Activated CD4-positive, CD25-positive, alpha-beta regulatory T cell treated with anti-CD3 and anti-CD28 coated beads, Interleukin-2, amount 50 U/mL, for 24 hours (primary cell): ENCODE data around the gene DCTN3.

Experiments used
- ATAC-seq, 2 donors: fragments of 150-1000 bp; cut with Tn5 transposase; one replicate each; pipeline ENCODE4 v1.10.0; 2021; ENCODE audit warnings: mild to moderate bottlenecking in 1 of 2, moderate library complexity in 1 of 2

The DCTN3 gene

DNA sequence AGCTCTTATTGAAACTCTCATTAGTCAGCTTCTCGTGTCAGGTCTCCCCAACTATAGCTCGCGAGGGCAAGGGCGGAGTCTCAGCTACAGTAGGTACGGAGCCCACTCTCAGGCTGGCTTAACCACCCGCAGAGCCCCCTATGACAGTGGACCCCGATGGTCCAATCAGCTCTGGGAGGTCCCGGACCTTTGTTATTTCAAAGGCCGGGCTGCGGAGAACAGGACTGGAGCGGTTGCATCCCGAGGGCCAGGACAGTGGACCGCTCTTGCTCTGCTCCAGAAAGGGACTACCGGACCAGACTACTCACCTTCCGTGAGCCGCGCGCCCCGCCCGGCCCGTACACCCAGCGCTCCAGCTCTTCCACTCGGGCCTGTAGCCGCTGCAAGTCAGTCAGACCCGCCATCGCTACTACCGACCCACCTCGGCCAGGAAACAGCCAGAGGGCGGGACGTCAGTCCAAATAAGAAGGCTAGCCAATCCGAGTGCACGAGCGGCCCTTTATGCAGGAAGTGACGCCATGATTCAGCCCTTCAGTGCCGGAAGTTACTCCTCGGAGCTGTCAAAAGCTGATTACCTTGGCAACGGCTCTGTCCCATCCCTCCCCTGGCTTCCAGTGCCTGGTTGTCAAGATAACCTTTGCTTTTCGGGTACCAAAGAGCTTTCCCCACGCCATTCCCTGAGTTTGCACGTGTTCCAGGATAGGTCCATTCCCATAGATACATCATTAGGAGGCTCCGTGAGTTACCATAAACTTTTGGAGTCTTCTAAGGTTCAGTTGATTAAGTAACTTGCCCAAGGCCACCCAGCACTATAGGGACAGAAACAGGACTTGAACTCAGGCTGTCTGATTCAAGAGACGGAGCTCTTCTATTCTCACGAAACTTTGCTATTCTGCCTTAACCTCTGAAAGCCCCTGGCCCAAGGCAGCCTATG is at the start of gene DCTN3:
DCTN3 (minus strand) TSS at position 435 of the 934 bp plus-strand sequence; CDS start at position 404, 31 bp downstream.
- ATAC-seq: peak; percentile 99

DNA sequence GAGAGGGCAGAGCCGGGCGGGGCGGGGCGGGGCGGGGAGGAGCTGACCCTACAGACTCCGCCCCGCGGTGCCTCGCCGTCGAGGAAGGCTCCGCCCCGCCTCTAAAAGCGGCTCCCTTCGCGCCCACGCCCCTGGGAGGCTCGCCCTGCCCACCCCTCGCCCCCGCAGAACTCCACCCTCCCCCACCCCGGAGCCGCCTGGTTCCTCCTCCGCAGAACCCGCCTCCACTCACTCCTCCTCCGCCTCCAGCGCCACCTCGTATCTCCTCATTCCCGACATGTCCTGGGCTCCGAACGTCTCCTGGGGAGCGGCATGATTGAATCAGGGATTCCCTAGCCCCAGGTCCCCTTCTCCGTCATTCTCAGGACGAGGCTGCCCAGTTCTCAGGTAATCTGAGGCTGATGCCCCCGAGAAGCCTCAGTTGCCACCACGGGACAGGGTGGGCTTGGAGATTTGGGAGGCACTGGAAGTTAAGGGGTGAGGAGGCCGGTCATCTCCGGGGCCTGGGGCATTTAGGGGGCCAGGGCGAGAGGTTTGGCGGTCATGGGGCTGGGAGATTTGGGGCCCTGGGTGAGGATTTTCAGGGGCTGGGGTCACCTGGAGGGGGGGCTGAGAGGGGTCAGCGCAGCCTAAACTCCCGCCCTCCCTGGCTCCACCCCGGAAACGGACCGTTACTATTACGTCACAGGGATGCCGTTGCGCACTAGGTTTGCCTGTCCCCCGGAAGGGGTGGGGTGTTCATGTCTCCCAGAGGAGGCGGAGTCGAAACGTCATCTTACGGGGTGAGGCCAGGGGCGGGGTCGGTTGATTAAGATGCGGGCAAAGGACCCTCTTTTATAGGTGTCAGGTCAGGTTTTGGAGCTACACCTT is 45.3 kb upstream of the DCTN3 start:
- ATAC-seq: peak; percentile 69 to 72

DNA sequence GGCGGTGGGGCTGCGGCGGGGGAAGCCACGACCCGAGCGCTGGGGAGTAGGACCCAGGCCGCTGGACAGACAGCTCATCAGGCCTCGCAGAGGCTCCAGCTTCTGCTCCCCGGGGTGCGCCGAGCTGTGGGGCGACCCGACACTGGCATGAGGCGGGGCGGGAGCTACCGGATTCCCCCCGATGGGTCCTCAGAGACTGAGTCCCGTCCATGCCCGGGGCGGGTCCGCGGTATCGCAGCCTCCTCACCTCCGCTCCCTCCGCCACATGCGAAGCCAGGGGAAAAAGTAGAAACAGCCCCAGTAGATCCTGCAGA is 44.7 kb upstream of the DCTN3 start:
- ATAC-seq: peak; percentile 6 to 18

DNA sequence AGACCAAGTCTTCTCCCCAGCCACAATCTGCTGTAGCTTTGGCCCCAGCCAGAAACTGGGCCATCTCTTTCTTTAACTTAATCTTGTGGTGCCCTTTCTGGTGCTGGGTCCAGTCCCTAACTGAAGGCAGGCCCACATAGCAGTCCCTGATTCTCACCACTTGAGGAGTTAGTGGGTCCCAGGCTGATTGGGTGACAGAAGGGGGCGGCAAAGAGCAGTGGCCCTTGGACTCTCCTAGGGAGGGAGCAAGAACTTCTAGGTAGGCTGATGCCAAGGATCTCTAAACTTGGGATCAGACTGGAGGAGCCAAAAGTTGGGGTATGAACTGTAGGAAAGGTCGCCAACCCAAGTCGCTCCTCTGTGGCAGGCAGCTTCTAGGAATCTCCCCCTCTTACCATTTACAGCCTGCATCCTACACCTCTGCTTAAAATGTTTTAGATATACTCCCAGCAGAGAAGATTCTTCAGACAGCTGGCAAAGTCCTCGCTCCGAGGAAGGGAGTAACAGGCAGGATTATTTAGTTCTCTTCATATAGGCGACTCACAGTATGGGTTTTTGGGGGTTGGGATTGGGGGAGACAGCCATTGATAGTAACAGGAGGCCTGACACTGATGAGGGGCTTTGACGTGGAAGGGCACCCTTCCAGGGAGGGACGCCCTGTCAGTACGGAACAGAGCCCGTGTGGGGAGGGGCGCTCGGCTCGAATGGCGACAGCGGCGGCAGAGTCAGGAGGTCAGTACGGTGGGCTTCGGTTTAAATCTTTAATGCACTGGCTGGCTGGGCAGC is 44.2 kb upstream of the DCTN3 start:
- peak; percentile 62 to 67 for ATAC-seq

DNA sequence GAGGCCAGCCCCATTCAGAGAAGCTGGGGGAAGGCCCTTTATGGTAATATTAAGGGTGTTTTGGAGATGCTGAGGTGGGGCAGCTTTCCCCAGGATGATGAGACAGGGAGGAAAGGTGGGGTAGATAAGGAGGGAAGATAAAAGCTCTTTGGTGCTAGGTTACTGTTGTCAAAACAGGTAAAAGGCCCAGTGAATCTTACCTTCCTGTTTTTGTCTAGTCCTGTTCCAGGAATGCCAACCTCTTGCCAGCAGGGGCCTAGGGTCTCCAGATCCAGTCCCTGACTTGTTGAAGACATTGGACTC is 43.0 kb upstream of the DCTN3 start:
- ATAC-seq: no peak

DNA sequence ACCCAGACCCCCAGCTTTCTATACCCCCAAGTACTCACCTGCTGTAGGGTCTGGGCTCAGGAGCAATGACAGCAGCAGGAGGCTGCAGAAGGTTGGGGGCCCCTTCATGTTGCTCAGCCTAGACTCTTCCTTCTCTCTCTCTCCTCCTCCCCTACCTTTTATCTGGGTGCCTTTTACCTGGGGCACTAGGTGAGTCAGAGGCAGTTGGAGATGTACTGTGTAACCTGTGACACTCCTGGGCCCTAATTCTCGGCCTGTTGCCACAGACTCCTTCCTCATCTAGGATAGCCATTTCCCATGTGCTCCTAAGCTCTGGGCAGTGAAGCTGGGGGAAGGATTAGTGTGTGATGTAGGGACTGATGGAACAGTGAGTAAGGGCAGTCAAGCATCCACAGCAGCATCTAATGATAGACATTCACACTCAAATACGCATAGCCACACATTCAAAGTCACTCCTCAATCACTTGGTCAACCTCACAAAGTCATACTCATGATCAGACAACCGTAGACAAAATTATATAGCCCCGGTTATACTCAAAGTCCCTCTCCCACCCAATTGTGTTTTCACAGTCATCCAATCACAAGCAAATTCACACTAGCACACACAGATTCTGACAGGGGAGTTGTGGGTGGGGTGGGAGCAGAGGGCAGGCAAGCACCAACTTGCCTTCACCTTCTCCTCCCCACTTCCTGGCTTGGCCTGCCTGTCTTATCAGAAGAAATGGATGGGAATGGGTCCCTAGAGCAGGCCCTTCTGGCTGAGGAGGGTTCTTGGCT is 42.4 kb upstream of the DCTN3 start, which contains the start of gene CCL27:
CCL27 (minus strand) TSS at position 132 of the 777 bp plus-strand sequence; CDS start at position 108, 24 bp downstream.
- no peak for ATAC-seq

DNA sequence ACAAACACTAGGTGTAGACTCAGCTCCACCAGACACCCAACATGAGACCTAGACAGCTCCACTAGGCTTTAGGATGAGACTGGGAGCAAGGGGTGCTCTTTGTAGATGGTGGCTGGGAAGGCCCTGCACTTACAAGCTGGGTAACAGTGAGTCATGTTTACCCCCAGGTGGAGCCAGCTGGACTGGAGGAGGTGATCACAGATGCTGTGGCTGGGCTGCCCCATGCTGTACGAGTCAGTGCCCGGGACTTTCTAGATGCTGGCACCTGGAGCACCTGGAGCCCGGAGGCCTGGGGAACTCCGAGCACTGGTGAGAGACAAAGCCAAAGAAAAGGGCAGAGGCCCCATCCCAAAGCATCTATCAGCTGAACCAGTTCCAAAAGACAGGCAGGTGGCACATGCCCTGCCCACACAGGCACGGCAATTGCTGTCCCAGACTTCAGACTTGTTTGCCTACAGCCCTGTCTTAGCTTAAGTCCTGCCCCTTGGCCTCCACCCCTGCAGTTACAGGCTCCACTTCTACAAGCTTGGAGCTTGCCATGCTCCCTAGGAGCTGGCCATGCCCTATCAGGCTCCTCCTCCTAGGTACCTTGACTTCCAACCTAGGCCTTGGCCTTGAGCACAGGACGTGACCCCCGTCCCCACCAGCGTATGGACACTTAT is 39.4 kb upstream of the DCTN3 start:
- no peak for ATAC-seq

DNA sequence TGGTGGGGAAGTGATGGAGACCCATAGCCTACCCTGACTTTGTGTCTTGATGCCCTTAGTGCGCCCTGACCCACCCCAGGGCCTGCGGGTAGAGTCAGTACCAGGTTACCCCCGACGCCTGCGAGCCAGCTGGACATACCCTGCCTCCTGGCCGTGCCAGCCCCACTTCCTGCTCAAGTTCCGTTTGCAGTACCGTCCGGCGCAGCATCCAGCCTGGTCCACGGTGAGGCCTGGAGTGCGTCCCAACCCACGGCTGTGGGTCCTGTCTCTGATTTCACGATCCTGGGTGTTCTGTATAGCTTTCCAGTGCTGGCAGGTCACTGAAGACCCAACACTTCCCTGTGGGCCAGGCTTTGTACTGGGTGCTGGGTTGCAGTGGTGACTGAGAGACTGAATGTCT is 38.2 kb upstream of the DCTN3 start:
- ATAC-seq: no peak

DNA sequence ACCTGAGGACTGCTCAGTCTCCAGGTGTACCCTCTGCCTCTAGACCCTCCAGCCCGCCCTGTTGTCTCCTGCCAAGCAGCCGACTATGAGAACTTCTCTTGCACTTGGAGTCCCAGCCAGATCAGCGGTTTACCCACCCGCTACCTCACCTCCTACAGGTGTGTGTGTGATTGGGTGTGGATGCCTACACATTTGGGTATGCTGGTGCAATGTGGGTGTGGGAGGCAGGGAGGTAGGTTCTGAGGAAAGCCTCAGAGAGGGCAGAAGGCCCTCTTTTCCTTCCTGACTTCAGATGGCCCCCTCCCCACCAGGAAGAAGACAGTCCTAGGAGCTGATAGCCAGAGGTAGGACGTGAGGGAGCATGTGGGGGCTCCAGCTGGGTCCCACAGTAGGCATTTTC is 36.7 kb upstream of the DCTN3 start:
- ATAC-seq: no peak

DNA sequence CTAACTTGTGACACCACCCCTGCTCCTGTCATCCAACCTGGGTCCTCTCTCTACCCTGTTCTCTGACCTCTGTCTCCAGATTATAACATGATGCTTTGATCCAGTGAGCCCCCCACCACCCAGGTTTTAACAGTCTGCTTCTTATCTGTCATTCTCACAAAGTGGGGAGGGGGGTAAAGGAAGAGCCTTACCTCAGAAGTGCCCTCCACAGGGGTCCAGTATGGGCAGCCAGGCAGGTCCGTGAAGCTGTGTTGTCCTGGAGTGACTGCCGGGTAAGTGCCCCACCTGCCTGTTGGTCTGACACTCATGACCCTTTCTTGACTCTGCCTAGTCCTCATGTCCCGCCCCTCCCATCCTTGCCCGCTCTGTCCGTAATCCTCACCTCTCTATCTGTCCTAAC is 35.1 kb upstream of the DCTN3 start:
- ATAC-seq: no peak

DNA sequence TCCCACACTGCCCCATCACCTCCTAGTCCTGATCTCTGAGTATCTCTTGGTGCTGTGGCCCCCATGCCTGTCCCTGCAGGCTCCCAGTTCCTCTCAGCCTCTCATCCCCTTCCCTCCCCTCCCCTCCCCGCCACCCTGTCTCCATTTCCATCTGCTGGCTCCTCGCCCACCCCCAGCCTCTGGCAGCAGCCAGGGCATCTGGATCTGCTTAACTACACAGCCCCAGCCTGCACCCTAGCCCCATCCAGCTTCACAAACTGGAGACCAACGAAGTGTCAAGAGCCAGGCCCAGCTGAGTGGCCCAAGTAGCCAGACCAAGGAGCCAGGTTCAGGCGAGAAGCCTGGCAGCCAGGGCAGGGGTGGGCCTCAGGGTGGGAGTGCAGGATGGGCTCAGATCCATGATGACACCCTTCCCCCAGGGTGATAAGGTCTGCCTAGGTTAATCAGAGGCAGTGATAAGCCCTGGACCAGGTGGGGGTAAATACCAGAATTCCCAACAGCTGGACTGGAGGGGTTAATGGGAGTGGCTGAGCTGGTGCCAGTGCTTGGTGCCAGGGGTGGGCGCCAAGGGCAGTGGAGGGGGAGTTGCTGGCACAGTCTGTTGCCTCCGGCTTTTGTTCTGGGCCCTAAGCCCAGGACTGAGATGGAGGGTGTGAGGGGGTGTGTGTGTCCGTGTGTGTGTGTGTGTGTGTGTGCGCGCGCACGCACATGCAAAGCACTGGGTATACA is 34.2 kb upstream of the DCTN3 start:
- ATAC-seq: no peak

DNA sequence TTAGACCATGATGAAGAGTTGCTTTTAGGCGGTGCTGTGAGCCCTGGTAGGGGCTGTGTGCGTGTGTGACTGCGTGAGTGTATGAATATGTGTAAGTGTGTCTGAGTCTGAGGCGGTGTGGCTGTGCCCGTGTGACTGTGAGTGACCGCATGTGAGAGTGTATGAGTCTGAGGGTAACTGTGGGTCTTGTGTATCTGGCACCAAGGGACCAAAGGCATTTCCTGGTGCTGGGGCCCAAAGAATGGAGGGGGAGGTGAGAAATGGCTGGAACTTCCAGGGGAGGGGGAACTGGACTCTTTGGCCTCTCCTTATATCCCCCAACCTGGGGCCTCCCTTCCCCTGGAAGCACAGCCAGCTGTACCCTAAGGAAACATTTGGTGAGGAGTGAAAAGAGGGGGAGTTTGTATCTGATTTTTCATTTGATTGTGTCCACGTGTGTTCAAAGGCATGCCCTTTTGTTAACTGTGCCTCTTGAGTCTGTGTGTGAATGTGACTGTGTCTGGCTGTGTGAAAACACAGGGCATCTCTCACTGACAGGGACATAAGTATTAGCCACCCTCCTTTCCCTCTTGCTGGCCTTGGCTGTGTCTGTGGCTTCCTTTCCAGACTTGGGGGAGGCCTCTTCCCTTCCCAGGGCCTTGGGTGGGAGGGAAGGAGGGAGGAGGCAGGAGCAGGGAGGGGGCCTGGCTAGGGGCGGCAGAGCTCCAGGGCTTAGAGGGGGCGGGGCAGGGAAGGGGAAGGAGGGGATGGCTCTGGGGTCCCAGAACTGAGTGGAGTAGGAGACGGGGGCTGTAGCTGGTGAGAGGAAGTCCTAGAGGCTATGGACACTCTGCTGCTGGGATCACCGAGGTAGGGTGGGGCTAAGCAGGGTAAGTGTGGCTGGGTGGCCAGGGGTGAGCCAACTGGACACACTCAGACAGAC is 33.1 kb upstream of the DCTN3 start:
- no peak for ATAC-seq

DNA sequence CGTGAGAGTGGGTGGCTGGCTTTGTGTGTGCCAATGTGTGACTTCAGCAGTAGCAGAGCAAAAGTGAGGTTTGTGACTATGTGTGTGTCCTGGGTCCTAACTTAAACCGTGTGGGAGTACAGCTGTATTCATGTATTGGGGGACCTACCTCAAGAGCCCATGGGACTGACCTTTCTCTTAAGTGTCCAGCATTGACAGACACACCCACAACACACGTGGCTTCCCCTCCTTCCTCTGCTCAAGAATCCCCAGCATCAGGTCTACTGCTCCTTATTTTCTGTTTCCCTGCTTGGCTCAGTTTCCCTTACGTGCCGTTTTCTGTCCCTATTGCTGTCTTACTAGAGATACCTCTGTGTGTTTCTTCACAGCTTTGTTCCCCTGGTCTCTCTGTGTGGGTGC is 32.3 kb upstream of the DCTN3 start:
- ATAC-seq: no peak

DNA sequence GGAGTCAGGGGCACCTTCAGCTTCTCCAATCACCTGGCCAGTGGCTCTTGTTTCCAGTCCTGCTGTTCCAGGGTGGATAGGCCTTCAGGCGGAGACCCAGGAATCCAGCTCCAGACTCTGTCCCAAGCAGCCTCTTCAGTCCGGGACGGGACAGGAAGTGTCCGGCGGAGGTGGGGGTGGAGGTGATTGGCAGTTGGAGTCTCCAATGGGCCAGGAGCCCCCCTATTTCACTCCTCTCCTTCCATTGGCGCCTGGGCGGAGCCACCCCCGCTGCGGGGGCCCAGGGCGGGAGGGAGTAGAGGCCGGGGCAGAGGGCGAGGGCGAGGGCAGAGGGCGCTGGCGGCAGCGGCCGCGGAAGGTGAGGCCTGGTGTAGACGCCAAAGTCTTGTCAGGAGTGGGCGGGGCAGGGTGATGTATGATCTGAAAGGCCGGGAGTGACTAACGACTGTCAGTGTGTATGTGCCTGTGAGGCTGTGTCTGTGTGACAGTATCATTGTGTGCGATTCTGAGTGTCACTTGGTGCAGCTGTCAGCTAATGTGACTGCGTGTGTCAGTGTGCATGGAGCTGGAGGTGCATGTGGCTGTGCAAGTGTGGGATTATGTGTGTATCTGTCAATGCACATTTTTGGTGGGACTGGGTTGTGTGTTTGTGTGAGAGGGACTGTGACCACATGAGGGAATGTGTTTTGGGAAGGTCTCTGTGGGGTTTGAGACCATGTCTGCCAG is 31.7 kb upstream of the DCTN3 start, which contains the start of gene IL11RA:
IL11RA (plus strand) TSS at position 310 of the 726 bp plus-strand sequence. CDS start 3,033 bp downstream, outside the sequence.
- ATAC-seq: peak; percentile 90 to 92

DNA sequence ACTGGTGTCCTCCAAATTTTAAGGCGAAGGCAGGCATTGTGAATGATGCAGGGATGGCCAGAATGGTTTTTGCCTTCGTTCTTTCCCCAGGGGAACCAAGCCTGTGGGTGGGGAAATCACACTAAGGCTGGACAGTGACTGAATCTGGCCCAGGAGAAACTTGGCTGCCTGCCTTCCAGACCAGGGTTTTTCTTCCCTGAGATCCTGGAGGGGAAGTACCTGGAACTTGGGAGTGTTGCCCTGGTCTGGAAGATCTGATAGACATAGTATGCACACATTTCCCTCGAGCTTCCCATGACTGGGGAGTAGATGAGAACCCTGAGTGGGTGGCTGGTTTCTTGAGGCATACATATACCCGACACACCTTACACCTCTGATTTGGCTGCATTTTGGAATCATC is 31.0 kb upstream of the DCTN3 start:
- ATAC-seq: no peak

DNA sequence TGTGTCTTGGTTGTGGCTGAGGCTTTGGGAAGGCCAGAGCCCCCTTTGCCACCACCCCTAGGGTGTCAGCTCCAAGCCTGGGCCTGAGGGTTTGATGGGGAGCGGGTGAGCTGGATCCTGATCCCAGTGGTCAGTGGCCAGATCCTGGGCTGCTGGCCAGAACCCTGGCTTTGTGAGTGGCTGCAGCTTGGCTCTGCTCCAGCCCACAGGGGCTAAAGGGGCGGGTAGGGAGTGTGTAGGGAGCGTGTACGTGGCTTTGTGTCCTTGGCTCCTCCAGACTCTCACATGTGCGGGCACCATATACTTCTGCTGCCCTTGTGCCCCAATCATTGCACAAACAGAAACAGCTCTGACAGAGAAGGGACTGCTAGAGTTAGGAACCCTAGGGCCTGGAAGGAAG is 30.5 kb upstream of the DCTN3 start:
- ATAC-seq: no peak

DNA sequence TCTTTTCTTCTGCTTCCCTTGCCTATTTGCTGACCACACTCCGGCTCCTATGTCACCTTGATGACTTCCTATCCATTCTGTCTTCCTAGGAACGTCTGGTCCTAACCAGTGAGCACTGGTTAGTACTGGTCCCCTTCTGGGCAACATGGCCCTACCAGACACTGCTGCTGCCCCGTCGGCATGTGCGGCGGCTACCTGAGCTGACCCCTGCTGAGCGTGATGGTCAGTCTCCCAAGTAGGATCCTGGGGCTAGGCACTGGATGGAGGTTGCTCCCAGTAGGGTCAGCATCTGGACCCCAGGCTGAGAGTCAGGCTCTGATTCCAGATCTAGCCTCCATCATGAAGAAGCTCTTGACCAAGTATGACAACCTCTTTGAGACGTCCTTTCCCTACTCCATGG is 28.4 kb upstream of the DCTN3 start:
- no peak for ATAC-seq

DNA sequence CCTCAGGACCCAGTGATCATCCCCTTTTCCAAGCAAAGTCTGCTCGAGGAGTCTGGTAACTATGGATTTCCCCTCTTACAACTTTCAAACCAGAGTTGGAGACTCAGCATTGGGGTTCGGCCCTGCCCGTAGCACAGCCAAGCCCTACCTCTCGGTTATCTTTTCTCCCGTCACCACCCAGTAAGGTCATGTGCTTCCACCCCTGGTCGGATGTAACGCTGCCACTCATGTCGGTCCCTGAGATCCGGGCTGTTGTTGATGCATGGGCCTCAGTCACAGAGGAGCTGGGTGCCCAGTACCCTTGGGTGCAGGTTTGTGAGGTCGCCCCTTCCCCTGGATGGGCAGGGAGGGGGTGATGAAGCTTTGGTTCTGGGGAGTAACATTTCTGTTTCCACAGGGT is 27.4 kb upstream of the DCTN3 start:
- ATAC-seq: no peak

DNA sequence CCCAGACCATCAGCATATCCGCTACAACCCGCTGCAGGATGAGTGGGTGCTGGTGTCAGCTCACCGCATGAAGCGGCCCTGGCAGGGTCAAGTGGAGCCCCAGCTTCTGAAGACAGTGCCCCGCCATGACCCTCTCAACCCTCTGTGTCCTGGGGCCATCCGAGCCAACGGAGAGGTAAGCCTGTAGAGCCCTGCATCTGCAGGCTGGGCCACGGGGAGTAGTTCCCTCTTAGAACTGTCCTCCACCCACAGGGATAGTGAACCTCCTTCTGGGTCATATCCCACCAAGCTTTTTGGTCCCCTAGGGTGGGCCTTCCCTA is 26.7 kb upstream of the DCTN3 start:
- ATAC-seq: no peak
